ENCODE data around the gene MANSC1.
"Not testable (repeated sequence)": the region's sequence is repeated elsewhere in the genome, so short reads cannot be mapped to it uniquely, and the experiment has no call there.

Gene MANSC1

GRCh38 chr12:12319451-12320183 lies 30.4 kb downstream of the MANSC1 start:
- DNase-seq, result no peak

GRCh38 chr12:12315838-12316237 lies 34.2 kb downstream of the MANSC1 start:
- DNase-seq, result no peak

- not testable (repeated sequence) for DNase-seq
Measured at GRCh38 chr12:12310695-12311094, 39.3 kb downstream of the MANSC1 start.

GRCh38 chr12:12305568-12306300 lies 44.3 kb downstream of the MANSC1 start:
- DNase-seq, result no peak

GRCh38 chr12:12302976-12303375 lies 47.1 kb downstream of the MANSC1 start:
- DNase-seq, result no peak

- no peak for DNase-seq
Measured at GRCh38 chr12:12301122-12301521, 48.9 kb downstream of the MANSC1 start.

- no peak for DNase-seq
Measured at GRCh38 chr12:12297201-12297830, 52.7 kb downstream of the MANSC1 start.

- no peak for DNase-seq
Measured at GRCh38 chr12:12294215-12295005, 55.6 kb downstream of the MANSC1 start.

- DNase-seq, result no peak
Measured at GRCh38 chr12:12290206-12290605, 59.8 kb downstream of the MANSC1 start.

GRCh38 chr12:12286441-12286840 lies 63.6 kb downstream of the MANSC1 start:
- DNase-seq, result no peak

GRCh38 chr12:12282761-12283425 lies 67.1 kb downstream of the MANSC1 start:
- DNase-seq, result no peak

- DNase-seq, result no peak
Measured at GRCh38 chr12:12282202-12282601, 67.8 kb downstream of the MANSC1 start.

- DNase-seq, result no peak
Measured at GRCh38 chr12:12281134-12281533, 68.9 kb downstream of the MANSC1 start.

GRCh38 chr12:12278899-12279298 lies 71.1 kb downstream of the MANSC1 start:
- DNase-seq, result no peak

All from NCI-H2227 treated with DMSO at 0.1 percent for 48 hours (cell line).